Islet precursor cell (in vitro differentiated cells): ENCODE results near the gene MINDY4.

ENCODE experiments used
- DNase-seq: peaks from one replicate; pipeline ENCODE4 v3.0.0-alpha.2; 2018

MINDY4 gene

DNA sequence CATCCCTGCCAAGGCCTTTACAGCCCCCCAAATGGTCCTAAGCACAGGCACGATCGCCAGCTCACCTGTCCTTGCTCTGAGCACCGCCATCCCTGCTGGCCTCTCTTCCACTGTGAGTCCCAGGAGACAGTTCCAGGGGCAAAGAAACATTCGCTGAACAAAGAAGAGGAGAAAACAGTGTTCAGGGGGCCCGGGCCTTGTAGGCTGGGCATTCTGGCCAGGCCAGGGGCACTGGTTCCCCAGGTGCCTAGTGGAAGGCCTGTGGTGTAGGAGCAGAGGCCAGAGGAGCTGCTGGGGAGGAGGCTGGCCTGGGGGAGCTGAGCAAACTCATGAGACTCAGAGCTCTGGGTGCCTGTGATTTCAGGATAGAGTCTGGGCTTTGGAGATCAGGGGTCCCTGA is 163.0 kb downstream of the MINDY4 start:
- DNase-seq: peak; percentile 32

- DNase-seq: peak; percentile 46
Measured at GRCh38 chr7:30934732-30935568, 163.7 kb downstream of the MINDY4 start.

DNA sequence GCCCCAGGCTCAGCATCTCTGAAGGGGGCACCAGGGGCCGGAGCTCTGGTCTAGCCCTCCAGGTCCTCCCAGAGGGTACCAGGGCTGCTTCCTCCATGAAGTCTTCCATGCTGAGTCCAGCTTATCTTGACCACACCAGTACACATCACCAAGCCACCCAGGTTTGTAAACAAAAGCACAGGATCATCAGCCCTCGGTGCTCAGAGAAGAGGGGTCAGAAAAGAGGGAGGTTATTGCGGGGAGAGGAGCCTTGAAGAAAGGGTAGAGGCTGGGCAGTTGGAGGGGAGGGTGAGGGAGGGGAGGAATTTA is 164.3 kb downstream of the MINDY4 start:
- no peak for DNase-seq

DNA sequence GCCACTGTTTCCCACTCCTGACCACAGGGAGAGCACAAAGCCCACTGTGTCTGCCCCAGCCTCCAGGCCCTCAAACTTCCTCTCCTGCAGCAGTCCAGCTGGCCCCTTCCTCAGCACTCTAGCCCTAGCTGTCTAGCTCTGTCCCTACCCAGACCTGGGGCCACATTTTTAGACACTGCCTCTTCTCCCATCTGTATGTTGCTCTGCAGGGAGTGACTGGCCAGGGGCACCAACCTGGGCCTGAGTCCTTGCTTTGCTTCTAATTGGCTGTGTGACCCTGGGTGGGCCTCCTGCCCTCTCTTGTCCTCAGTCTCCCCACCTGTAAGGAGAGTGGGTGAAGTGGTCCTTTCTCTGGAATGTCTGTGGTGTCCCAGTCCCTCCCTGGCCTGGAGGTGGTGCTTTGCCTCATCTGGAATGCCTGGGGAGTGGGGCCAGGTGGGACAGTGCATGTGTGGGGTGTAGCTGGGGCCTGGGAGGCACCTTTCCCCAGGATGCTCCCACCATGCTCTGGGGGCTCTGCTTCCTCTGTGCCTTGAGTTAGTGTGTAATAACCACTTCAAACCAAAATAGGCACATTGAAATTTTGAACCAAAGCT is 165.5 kb downstream of the MINDY4 start:
- peak; percentile 52 for DNase-seq

GRCh38 chr7:30937416-30937815 is 166.2 kb downstream of the MINDY4 start:
- DNase-seq: no peak

- peak; percentile 97 for DNase-seq
Measured at GRCh38 chr7:30938435-30939316, 167.5 kb downstream of the MINDY4 start.

- DNase-seq: no peak
Measured at GRCh38 chr7:30941582-30942323, 170.5 kb downstream of the MINDY4 start.
